Adipocyte (in vitro differentiated cells): ENCODE results near the gene ID1.
"Not testable (repeated sequence)": the region's sequence is repeated elsewhere in the genome, so short reads cannot be mapped to it uniquely, and the experiment has no call there.

Experiments
- DNase-seq: peaks from one replicate; pipeline ENCODE4 v3.0.0-alpha.2; 2015; ENCODE audit warnings: low read depth
- H3K27me3 ChIP-seq: replicated peaks from 2 replicates; pipeline ENCODE4 v1.7.0; 2013; ENCODE audit warnings: mild to moderate bottlenecking, low read length, moderate library complexity; ENCODE audit not compliant: control insufficient read depth, insufficient read depth
- H3K36me3 ChIP-seq: 2 replicates; pipeline ENCODE4 v1.7.0; 2013; ENCODE audit warnings: low read length, mild to moderate bottlenecking, moderate library complexity; ENCODE audit not compliant: control insufficient read depth, insufficient read depth, severe bottlenecking
- H3K4me1 ChIP-seq: 2 replicates; pipeline ENCODE4 v1.7.0; 2013; ENCODE audit warnings: mild to moderate bottlenecking, low read length, moderate library complexity; ENCODE audit not compliant: control insufficient read depth, insufficient read depth
- H3K4me3 ChIP-seq: 2 replicates; pipeline ENCODE4 v1.7.0; 2013; ENCODE audit warnings: mild to moderate bottlenecking, low read length, moderate library complexity
- H3K9ac ChIP-seq: 2 replicates; pipeline ENCODE4 v1.7.0; 2013; ENCODE audit warnings: mild to moderate bottlenecking, low read length, moderate library complexity
- H3K9me3 ChIP-seq: 2 replicates; pipeline ENCODE4 v1.7.0; 2013; ENCODE audit warnings: mild to moderate bottlenecking, low read length, moderate library complexity; ENCODE audit not compliant: control insufficient read depth

ID1 gene

DNA sequence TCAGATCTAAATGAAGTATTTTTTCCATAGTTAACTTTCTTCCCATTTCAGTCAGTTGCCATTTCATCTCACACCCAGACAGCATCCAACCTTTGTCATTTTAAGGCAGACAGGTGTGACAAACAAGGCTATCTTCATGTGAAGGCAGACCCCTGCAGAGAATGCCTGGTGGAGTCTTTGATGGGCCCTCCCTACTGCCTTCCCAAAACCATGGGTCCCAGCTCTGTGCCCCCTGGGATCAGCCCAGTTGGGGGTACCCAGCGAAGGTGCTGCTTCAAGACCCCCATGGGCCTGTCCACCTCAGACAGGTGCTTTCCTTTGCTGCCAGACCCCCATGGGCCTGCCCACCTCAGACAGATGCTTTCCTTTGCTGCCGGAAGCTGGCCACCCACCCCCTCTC lies 28.3 kb upstream of the ID1 start:
- Histone ChIP-seq H3K4me3 (no peak overlapping the region), H3K4me1 (peaks cover 17% of the 10 kb centered on the region), H3K9ac (no peak overlapping the region), H3K9me3 (no peaks in the 10 kb centered on the region), H3K27me3 (no peaks in the 10 kb centered on the region), H3K36me3 (no peaks in the 10 kb centered on the region)
- DNase-seq = no peak

DNA sequence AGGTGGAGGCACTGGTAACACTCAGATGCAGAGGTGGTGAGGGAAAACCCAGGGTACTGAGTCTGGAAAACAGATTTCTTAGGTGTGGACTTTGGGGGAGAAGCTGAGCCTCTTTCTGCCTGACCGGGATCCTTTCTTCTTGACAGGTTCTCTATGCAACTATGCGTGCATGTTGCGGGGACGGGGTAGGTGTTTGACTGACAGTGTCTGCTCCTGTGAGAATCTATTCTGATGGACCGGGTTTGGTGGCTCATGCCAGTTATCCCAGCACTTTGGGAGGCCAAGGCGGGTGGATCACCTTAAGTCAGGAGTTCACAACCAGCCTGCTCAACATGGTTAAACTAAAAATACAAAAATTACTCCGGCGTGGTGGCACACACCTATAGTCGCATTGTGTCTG lies 27.9 kb upstream of the ID1 start:
- Histone ChIP-seq H3K9ac (no peak overlapping the region), H3K4me1 (peaks cover 14% of the 10 kb centered on the region), H3K9me3 (no peaks in the 10 kb centered on the region), H3K36me3 (no peaks in the 10 kb centered on the region), H3K4me3 (no peak overlapping the region), H3K27me3 (no peaks in the 10 kb centered on the region)
- no peak for DNase-seq

DNA sequence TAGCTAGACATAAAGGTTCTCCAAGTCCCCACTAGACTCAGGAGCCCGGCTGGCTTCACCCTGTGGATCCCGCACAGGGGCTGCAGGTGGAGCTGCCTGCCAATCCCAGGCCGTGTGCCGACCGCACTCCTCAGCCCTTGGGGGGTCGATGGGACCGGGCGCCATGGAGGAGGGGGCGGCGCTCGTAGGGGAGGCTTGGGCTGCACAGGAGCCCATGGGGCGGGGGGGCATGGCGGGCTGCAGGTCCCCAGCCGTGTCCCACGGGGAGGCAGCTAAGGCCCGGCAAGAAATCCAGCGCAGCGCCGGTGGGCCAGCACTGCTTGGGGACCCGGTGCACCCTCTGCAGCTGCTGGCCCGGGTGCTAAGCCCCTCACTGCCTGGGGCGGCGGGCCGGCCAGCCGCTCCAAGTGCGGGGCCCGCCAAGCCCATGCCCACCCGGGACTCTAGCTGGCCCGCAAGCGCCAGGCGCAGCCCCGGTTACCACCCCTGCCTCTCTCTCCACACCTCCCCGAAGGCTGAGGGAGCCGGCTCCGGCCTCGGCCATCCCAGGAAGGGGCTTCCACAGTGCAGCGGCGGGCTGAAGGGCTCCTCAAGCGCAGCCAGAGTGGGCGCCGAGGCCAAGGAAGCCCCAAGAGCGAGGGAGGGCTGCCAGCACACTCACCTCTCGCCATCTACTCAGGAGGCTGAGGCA lies 26.5 kb upstream of the ID1 start:
- Histone ChIP-seq H3K4me3 (no peak overlapping the region), H3K36me3 (no peaks in the 10 kb centered on the region), H3K27me3 (no peaks in the 10 kb centered on the region), H3K4me1 (peaks cover 6% of the 10 kb centered on the region), H3K9ac (no peak overlapping the region), H3K9me3 (no peaks in the 10 kb centered on the region)
- no peak for DNase-seq

DNA sequence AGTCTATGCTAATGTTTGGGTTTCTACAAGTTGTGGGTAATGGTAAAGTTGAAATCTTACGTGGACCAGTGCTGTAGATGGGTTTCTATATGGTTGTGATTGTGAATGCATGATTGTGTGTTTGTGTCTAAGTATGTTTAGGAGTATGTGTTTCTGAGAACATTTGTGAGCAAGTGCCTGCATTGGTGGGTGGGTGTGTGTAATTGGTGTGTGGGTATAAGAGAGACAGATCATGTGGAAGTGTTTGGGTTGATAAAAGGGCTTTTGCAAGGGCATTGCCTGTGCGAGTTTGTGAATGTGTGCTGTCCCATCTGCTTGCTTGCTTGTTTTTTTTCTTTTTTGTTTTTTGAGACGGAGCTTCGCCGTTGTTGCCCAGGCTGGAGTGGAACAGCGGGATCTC lies 25.8 kb upstream of the ID1 start:
- Histone ChIP-seq H3K4me1 (no peaks in the 10 kb centered on the region), H3K36me3 (no peaks in the 10 kb centered on the region), H3K9me3 (no peaks in the 10 kb centered on the region), H3K4me3 (no peak overlapping the region), H3K9ac (no peak overlapping the region), H3K27me3 (no peaks in the 10 kb centered on the region)
- no peak for DNase-seq

DNA sequence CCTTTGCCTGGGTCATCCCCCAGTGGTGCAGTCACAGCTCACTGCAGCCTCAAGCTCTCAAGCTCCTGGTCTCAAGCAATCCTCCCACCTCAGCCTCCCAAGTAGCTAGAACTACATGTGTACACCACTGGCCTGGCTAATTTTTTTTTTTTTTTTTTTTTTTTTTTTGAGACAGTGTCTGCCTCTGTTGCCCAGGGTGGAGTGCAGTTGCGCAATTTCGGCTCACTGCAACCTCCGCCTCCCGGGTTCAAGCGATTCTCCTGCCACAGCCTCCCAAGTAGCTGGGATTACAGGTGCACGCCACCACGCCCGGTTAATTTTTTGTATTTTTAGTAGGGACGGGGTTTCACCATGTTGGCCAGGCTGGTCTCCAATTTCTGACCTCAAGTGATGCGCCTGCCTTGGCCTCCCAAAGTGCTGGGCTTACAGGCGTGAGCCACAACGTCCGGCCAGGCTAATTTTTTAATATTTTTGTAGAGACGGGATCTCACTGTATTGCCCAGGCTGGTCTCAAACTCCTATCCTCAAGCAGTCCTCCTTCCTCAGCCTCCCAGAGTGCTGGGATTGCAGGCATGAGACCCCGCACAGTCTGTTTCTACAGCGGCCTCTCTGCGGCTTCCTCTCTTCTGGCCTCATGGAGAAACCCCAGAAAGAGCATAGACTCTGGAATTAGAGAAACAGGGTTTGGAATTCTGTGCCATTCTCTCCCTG lies 25.0 kb upstream of the ID1 start:
- H3K27me3 ChIP-seq, H3K4me3 ChIP-seq, DNase-seq, H3K9ac ChIP-seq, H3K4me1 ChIP-seq, H3K36me3 ChIP-seq, H3K9me3 ChIP-seq: not testable (repeated sequence)

DNA sequence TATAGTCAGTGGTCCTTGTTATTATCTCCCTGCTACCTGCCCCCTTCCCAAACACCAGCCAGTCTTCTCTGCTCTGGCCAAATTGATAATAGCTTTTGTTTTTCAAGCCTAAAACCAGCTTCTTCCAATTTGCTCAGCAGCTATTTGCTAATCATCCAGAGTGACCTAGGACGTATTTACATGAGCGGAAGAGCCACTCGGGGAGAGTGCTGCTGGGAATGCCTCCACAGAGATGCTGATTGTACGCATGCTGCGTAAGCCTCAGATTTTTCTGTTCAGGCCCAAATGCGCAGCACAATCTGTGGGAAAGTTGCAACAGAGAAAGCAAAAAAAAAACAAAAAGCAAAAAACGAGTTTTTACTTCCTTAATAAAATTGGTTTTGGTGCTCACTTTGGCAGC lies 24.4 kb upstream of the ID1 start:
- H3K9ac ChIP-seq = no peak overlapping the region
- DNase-seq = no peak
- H3K27me3 ChIP-seq = no peaks in the 10 kb centered on the region
- H3K4me3 ChIP-seq = no peak overlapping the region
- H3K9me3 ChIP-seq = no peaks in the 10 kb centered on the region
- H3K36me3 ChIP-seq = no peaks in the 10 kb centered on the region
- H3K4me1 ChIP-seq = no peaks in the 10 kb centered on the region

DNA sequence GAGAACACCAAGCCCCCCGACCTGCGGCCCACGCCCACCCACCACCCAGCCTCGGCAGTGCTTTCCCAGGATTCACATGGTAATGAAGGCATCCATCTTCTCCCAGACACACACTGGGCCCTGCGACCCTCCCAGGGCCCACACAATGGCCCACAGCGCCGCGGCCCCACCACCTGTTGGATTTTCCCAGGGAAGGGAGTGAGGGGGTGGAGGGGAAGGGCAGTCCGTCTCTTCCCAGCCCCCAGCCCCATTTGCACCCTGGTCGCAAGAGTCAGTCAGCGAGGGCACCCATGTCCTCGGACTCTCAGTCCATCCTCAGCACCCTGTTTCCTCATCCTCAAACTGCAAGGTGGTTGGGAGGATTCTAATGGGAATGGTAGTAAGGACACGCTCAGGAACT lies 23.7 kb upstream of the ID1 start:
- no peak overlapping the region for H3K9ac ChIP-seq
- no peaks in the 10 kb centered on the region for H3K9me3 ChIP-seq
- no peaks in the 10 kb centered on the region for H3K27me3 ChIP-seq
- H3K4me1 ChIP-seq = no peaks in the 10 kb centered on the region
- no peak overlapping the region for H3K4me3 ChIP-seq
- no peaks in the 10 kb centered on the region for H3K36me3 ChIP-seq
- no peak for DNase-seq

DNA sequence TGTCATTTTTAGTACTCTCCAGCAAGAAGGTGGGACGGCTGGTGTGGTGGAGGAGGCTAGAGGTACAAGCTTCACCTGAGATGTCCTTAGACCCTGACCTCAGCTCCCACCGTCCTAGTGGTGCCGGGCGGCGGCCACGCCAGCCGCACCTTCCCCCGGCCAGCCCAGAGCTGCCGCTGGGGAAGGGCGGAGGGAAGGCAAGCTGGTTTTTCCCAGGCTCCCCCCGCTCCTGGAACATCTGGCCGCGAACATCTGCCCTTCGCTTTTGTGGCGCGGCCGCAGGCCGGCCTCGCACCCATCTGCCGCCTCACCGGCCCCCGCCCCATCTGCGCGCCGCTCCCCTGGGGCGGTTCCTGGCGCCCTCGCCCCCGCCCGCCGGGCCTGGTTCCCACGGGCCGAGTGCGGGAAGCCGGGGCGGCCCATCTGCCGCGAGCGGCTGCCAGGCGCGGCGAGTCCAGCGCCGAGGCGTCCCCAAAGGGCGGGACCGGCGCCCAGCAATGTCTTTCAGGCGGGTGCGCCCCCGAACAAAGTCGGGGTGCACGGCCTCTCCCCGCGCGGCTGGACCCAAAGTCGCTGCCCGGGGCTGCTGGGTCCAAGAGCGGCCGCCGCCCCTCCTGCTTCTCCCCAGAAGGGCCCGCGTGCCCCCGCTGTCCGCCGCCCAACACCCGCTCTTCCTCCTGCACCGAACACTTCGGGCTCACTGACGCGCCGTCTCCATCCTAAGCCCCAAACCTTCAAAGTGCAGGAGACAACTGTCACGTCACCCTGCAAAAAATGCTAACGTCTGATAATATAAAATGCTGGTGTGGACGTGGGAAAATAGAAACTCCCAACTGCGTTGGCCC lies 17.3 kb upstream of the ID1 start:
- Histone ChIP-seq H3K4me1 (peaks cover 21% of the 10 kb centered on the region), H3K36me3 (no peaks in the 10 kb centered on the region), H3K9ac (peak overlapping the region; percentile 83), H3K9me3 (no peaks in the 10 kb centered on the region), H3K4me3 (peak overlapping the region; percentile 79), H3K27me3 (no peaks in the 10 kb centered on the region)
- DNase-seq = peak; percentile 82

DNA sequence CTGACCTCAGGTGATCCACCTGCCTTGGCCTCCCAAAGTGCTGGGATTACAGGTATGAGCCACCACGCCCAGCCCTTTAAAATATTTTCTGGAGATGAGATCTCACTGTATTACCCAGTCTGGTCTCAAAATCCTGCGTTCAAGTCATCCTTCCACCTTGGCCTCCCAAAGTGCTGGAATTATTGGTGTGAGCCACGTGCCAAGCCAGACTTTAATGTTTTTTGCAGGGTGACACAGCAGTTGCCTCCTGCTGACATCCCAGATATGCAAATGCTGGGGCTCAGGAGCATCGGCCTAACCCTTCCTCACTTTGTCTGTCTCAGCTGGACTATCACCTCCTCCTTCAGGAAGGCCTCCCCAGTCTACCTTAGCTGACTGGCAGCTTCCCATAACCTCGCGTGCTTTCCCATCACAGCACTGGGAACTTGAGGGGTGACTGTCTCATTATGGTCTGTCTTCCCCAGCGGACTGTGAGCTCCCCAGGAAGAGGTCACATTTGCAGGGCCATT lies 14.3 kb upstream of the ID1 start:
- DNase-seq = no peak
- Histone ChIP-seq H3K4me1 (peaks cover 42% of the 10 kb centered on the region), H3K36me3 (no peaks in the 10 kb centered on the region), H3K27me3 (no peaks in the 10 kb centered on the region), H3K9me3 (no peaks in the 10 kb centered on the region), H3K4me3 (no peak overlapping the region), H3K9ac (peak overlapping the region; percentile 1)

DNA sequence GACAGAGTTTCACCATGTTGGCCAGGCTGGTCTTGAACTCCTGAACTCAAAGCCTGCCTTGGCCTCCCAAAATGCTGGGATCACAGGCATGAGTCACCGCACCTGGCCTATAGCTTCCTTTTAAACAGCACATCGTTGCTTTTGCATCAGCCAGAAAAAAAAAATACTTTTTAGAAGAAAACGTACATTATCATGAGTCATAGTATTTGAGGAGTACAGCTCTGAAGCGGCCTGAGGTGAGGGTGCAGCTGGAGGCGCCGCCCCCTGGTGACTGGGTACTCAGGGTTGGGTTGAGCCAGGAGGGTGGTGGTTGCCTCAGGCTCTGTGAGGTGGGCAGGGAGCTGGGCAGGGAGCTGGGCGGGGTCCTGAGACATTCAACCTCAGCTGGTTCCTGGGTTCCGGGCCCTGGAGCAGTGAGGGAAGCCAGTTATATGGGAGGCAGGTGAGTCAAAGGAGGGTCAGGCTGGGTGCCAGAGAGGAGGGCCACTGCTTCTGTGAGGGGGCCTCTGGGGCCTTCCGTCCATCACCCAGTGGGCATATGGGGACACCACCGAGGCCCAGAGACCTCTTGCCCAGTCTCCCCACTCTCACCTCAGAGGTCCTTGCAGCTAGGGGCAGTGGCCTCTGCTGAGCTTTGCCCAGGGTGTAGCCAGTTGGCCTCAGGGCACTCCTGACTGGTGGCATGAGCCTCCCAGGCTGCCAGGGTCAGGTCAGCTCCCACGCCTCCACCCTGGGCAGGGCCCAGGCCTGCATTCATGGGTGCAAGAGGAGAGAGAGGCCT lies 11.7 kb upstream of the ID1 start:
- no peaks in the 10 kb centered on the region for H3K36me3 ChIP-seq
- H3K27me3 ChIP-seq = no peaks in the 10 kb centered on the region
- peak; percentile 85 for DNase-seq
- no peaks in the 10 kb centered on the region for H3K9me3 ChIP-seq
- H3K4me1 ChIP-seq = peaks cover 46% of the 10 kb centered on the region
- H3K4me3 ChIP-seq = no peak overlapping the region
- peak overlapping the region; percentile 55 for H3K9ac ChIP-seq
